NT2/D1 (cell line): ENCODE data around the gene DSCAML1.

Source experiments
- YY1 ChIP-seq: IDR thresholded peaks from 2 replicates; pipeline ENCODE4 v1.6.1; 2011; ENCODE audit not compliant: insufficient read length, insufficient read depth
- ZNF274 ChIP-seq: IDR thresholded peaks from 2 replicates; pipeline ENCODE4 v1.6.1; 2011; ENCODE audit warnings: mild to moderate bottlenecking, low read depth, low read length

GRCh38 chr11:117457835-117458234 is 339.2 kb downstream of the DSCAML1 start:
- TF ChIP-seq YY1 = no peak
- TF ChIP-seq ZNF274 = no peak
